Liver (tissue), 9 donors: ENCODE measurements around the gene ZNF134. TPM values are rescaled to one million over a fixed set of nuclear protein-coding genes. Genes with fewer than 3 reads are reported as not detected.

Source experiments
- DNase-seq: peaks from one replicate; pipeline ENCODE4 v3.0.0-alpha.2; 2017; ENCODE audit warnings: low spot score
- H3K27ac ChIP-seq, 2 donors: one replicate each; pipeline ENCODE4 v1.7.0; 2013; ENCODE audit warnings: inconsistent platforms in 2 of 2, low read length in 2 of 2, control low read depth in 1 of 2, low read depth in 1 of 2, mild to moderate bottlenecking in 1 of 2
- H3K27me3 ChIP-seq, 4 donors: one replicate each; pipeline versions ENCODE4 v1.6.1 to v1.7.0; 2013; ENCODE audit warnings: low read length in 3 of 4, inconsistent platforms in 1 of 4, mild to moderate bottlenecking in 1 of 4, moderate library complexity in 1 of 4; ENCODE audit not compliant: control insufficient read depth in 4 of 4, insufficient read depth in 4 of 4
- H3K36me3 ChIP-seq, 4 donors: one replicate each; pipeline versions ENCODE4 v1.6.1 to v1.7.0; 2013; ENCODE audit warnings: low read length in 3 of 4, mild to moderate bottlenecking in 3 of 4, low read depth in 1 of 4, moderate library complexity in 1 of 4; ENCODE audit not compliant: control insufficient read depth in 4 of 4, insufficient read depth in 3 of 4
- H3K4me1 ChIP-seq, 4 donors: one replicate each; pipeline versions ENCODE4 v1.6.1 to v1.7.0; 2013; ENCODE audit warnings: low read length in 3 of 4, mild to moderate bottlenecking in 3 of 4, moderate library complexity in 1 of 4; ENCODE audit not compliant: control insufficient read depth in 4 of 4, insufficient read depth in 4 of 4
- H3K4me3 ChIP-seq, 3 donors: one replicate each; pipeline versions ENCODE4 v1.6.1 to v1.7.0; 2013; ENCODE audit warnings: low read length in 3 of 3, control low read depth in 1 of 3, low read depth in 1 of 3, mild to moderate bottlenecking in 1 of 3
- H3K9ac ChIP-seq, 2 donors: one replicate each; pipeline ENCODE4 v1.7.0; 2013; ENCODE audit warnings: low read length in 2 of 2, mild to moderate bottlenecking in 2 of 2, moderate library complexity in 2 of 2, control low read depth in 1 of 2, low read depth in 1 of 2
- H3K9me3 ChIP-seq, 4 donors: one replicate each; pipeline versions ENCODE4 v1.6.1 to v1.7.0; 2013; ENCODE audit warnings: low read length in 3 of 4; ENCODE audit not compliant: control insufficient read depth in 4 of 4
- ATF3 ChIP-seq: IDR thresholded peaks from 2 replicates; pipeline ENCODE4 v1.6.1; 2016; ENCODE audit warnings: antibody characterized with exemption
- CTCF ChIP-seq: fragments of 150-350 bp; IDR thresholded peaks from 2 replicates; pipeline ENCODE4 v1.5.1; 2017; ENCODE audit warnings: improper control_type of control experiment, low read depth, low read length; ENCODE audit not compliant: missing input control
- EGR1 ChIP-seq, 2 donors: IDR thresholded peaks; 2 replicates each; pipeline ENCODE4 v1.6.1; 2016 to 2018; ENCODE audit warnings: antibody characterized with exemption in 2 of 2, low read depth in 2 of 2
- FOXA1 ChIP-seq: IDR thresholded peaks from 2 replicates; pipeline ENCODE4 v1.6.1; 2016; ENCODE audit warnings: antibody characterized with exemption
- FOXA2 ChIP-seq: IDR thresholded peaks from 2 replicates; pipeline ENCODE4 v1.6.1; 2016; ENCODE audit warnings: antibody characterized with exemption
- GABPA ChIP-seq, 2 donors: IDR thresholded peaks in 1 of 2; conservative IDR thresholded peaks in 1 of 2; 2 replicates each; pipeline ENCODE4 v1.6.1; 2016; ENCODE audit warnings: antibody characterized with exemption in 2 of 2, mild to moderate bottlenecking in 1 of 2, moderate library complexity in 1 of 2
- HNF4A ChIP-seq, 2 donors: conservative IDR thresholded peaks; 2 replicates each; pipeline ENCODE4 v1.6.1; 2016; ENCODE audit warnings: antibody characterized with exemption in 2 of 2, mild to moderate bottlenecking in 2 of 2
- HNF4G ChIP-seq: IDR thresholded peaks from 2 replicates; pipeline ENCODE4 v1.6.1; 2016; ENCODE audit warnings: antibody characterized with exemption
- JUND ChIP-seq, 2 donors: IDR thresholded peaks; 2 replicates each; pipeline ENCODE4 v1.6.1; 2016; ENCODE audit warnings: antibody characterized with exemption in 2 of 2
- NR2F2 ChIP-seq: IDR thresholded peaks from 2 replicates; pipeline ENCODE4 v1.6.1; 2016; ENCODE audit warnings: antibody characterized with exemption
- RAD21 ChIP-seq, 2 donors: IDR thresholded peaks; 2 replicates each; pipeline ENCODE4 v1.6.1; 2016; ENCODE audit warnings: antibody characterized with exemption in 2 of 2, mild to moderate bottlenecking in 2 of 2
- REST ChIP-seq: IDR thresholded peaks from 2 replicates; pipeline ENCODE4 v1.6.1; 2016; ENCODE audit warnings: antibody characterized with exemption, mild to moderate bottlenecking
- RXRA ChIP-seq, 2 donors: IDR thresholded peaks; 2 replicates each; pipeline ENCODE4 v1.6.1; 2017 to 2018; ENCODE audit warnings: antibody characterized with exemption in 2 of 2, mild to moderate bottlenecking in 1 of 2
- SP1 ChIP-seq: IDR thresholded peaks from 2 replicates; pipeline ENCODE4 v1.6.1; 2018; ENCODE audit warnings: antibody characterized with exemption, mild to moderate bottlenecking
- TAF1 ChIP-seq: conservative IDR thresholded peaks from 2 replicates; pipeline ENCODE4 v1.6.1; 2016; ENCODE audit warnings: antibody characterized with exemption, mild to moderate bottlenecking
- YY1 ChIP-seq: IDR thresholded peaks from 2 replicates; pipeline ENCODE4 v1.6.1; 2016; ENCODE audit warnings: antibody characterized with exemption, mild to moderate bottlenecking
- ZBTB33 ChIP-seq: IDR thresholded peaks from 2 replicates; pipeline ENCODE4 v1.6.1; 2016; ENCODE audit warnings: antibody characterized with exemption
- WGBS: extraction: QIAGEN DNeasy Blood & Tissue Kit; methylation state at CpG from one replicate; pipeline ENCODE4 v1.1.7; 2013; 5-methylcytosine and 5-hydroxymethylcytosine counted together
- polyA plus RNA-seq, 2 donors: library from polyadenylated mRNA; stranded (reverse) in 1 of 2; unstranded in 1 of 2; fragments of 200-250 nt in 1 of 2; fragments of >200 nt in 1 of 2; fragmentation: Nextera tagmentation in 1 of 2; extraction: Ambion mirVana in 1 of 2; gene quantifications; one replicate each; pipeline versions ENCODE4 v1.2.1 to v1.2.3, GENCODE V29; 2013 to 2015
- total RNA-seq, 2 donors: library from RNA; depleted of rRNA; stranded (reverse); fragments of >200 nt; gene quantifications; one replicate each; pipeline ENCODE4 v1.2.3, GENCODE V29; 2014
- TF ChIP-seq, protein P1 (sequence below): IDR thresholded peaks from 2 replicates; pipeline ENCODE4 v1.6.1; 2016; ENCODE audit warnings: antibody characterized with exemption
- donor health status: healthy.
- donor health status: healthy.
- donor health status: healthy.
- donor health status: healthy.
- donor health status: healthy.

ZNF134 gene
- total and polyA plus RNA-seq, 4 donors = 1.5 to 12.1 (median 5.4) TPM

- no peaks in the 10 kb centered on the region for H3K4me1 ChIP-seq
- no peak for DNase-seq
- peaks cover 11 to 68% (median 48%) of the 10 kb centered on the region in 4 donors for H3K9me3 ChIP-seq
- no peaks in the 10 kb centered on the region for H3K36me3 ChIP-seq
- peak overlapping the region in 2 of 3 donors; percentile 18 to 34 for H3K4me3 ChIP-seq
- no peak for TF ChIP-seq CTCF
- TF ChIP-seq, protein P1, sequence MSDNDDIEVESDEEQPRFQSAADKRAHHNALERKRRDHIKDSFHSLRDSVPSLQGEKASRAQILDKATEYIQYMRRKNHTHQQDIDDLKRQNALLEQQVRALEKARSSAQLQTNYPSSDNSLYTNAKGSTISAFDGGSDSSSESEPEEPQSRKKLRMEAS = no peak
- TF ChIP-seq HNF4A (conservative IDR thresholded peaks at IDR 0.05) = no peak
- no peak for TF ChIP-seq JUND (IDR thresholded peaks at IDR 0.05)
- no peak for TF ChIP-seq FOXA2
- no peak for TF ChIP-seq YY1
- TF ChIP-seq GABPA (IDR thresholded peaks at IDR 0.05 in 1 of 2, conservative IDR thresholded peaks at IDR 0.05 in 1 of 2) = no peak
- no peak for TF ChIP-seq REST
- TF ChIP-seq HNF4G = no peak
- TF ChIP-seq TAF1 = no peak
- no peak for TF ChIP-seq EGR1 (IDR thresholded peaks at IDR 0.05; ENCODE audit: low read depth in 2 of 2)
- no peak for TF ChIP-seq FOXA1
- TF ChIP-seq ZBTB33 = no peak
- no peak for TF ChIP-seq SP1
- no peak for TF ChIP-seq RXRA (IDR thresholded peaks at IDR 0.05)
- TF ChIP-seq RAD21 (IDR thresholded peaks at IDR 0.05) = no peak
- TF ChIP-seq ATF3 = no peak
- TF ChIP-seq NR2F2 = no peak
- H3K9ac ChIP-seq = no peak overlapping the region
- no peak overlapping the region for H3K27ac ChIP-seq
- 34% methylated on average over 6 of the region's 6 CpGs for WGBS
- H3K27me3 ChIP-seq = no peaks in the 10 kb centered on the region
These were observed 37.6 kb downstream of the ZNF134 start for GRCh38 chr19:57651654-57651996.
